Measurements from ENCODE around the gene OR4D2.

Gene OR4D2

DNA sequence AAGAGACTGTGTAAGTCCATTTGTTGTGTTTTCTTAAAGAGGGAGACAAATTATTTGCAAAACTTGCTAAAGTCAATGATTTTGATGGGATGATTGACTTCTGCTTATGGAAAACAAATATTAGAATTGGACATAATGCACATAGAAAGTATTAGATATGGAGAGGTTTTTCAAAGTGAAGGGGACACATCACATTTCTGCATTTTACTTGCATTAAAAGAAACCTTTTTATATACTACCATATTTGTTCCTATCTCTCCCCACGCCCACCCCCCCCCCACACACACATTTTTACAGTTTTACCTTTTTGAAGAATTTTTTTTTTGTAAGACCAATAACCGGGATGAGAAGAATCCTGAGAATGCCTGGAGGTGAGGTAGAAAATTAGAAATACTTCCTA, 8.6 kb upstream of the OR4D2 start (continued):
- TF ChIP-seq, protein P1, sequence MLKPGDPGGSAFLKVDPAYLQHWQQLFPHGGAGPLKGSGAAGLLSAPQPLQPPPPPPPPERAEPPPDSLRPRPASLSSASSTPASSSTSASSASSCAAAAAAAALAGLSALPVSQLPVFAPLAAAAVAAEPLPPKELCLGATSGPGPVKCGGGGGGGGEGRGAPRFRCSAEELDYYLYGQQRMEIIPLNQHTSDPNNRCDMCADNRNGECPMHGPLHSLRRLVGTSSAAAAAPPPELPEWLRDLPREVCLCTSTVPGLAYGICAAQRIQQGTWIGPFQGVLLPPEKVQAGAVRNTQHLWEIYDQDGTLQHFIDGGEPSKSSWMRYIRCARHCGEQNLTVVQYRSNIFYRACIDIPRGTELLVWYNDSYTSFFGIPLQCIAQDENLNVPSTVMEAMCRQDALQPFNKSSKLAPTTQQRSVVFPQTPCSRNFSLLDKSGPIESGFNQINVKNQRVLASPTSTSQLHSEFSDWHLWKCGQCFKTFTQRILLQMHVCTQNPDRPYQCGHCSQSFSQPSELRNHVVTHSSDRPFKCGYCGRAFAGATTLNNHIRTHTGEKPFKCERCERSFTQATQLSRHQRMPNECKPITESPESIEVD (tag by site-specific recombination; IDR thresholded peaks at IDR 0.05), result no peak
- TF ChIP-seq YY1 (tag by site-specific recombination; IDR thresholded peaks at IDR 0.05), result no peak
- TF ChIP-seq ZNF624 (tag by site-specific recombination; IDR thresholded peaks at IDR 0.05), result no peak
- TF ChIP-seq, protein P2, sequence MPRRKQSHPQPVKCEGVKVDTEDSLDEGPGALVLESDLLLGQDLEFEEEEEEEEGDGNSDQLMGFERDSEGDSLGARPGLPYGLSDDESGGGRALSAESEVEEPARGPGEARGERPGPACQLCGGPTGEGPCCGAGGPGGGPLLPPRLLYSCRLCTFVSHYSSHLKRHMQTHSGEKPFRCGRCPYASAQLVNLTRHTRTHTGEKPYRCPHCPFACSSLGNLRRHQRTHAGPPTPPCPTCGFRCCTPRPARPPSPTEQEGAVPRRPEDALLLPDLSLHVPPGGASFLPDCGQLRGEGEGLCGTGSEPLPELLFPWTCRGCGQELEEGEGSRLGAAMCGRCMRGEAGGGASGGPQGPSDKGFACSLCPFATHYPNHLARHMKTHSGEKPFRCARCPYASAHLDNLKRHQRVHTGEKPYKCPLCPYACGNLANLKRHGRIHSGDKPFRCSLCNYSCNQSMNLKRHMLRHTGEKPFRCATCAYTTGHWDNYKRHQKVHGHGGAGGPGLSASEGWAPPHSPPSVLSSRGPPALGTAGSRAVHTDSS (tag by site-specific recombination; IDR thresholded peaks at IDR 0.05), result no peak
- no peak for TF ChIP-seq REPIN1 (tag by site-specific recombination; IDR thresholded peaks at IDR 0.05; ENCODE audit: low read depth)
- TF ChIP-seq ZNF391 (tag by site-specific recombination; IDR thresholded peaks at IDR 0.05; ENCODE audit: borderline replicate concordance, low read depth), result no peak

- Histone ChIP-seq H3K9me3 (ENCODE audit: control insufficient read depth, insufficient read depth, low read depth, low read length) (no peaks in the 10 kb centered on the region; the same call in 1 of the 2 replicates), H3K27ac (ENCODE audit: extremely low read depth, low read depth, low read length) (no peak overlapping the region), H3K4me1 (ENCODE audit: control insufficient read depth, insufficient read depth, low read length) (no peaks in the 10 kb centered on the region), H3K4me3 (ENCODE audit: low read depth, low read length) (no peak overlapping the region), H3K36me3 (ENCODE audit: control insufficient read depth in 2 of 2, insufficient read depth in 1 of 2, low read length in 2 of 2) (no peaks in the 10 kb centered on the region)
- ChIA-PET POLR2A (no interaction called here), CTCF (interaction anchor here (0.6 to 2.1 kb wide), 3 partner anchors 11 to 1342 kb away, joined by 3 to 7 read pairs (median 3); no protein-coding TSS in a partner anchor)
- TF ChIP-seq ZNF10 (tag by site-specific recombination; IDR thresholded peaks at IDR 0.05), result no peak
- TF ChIP-seq, protein P3, sequence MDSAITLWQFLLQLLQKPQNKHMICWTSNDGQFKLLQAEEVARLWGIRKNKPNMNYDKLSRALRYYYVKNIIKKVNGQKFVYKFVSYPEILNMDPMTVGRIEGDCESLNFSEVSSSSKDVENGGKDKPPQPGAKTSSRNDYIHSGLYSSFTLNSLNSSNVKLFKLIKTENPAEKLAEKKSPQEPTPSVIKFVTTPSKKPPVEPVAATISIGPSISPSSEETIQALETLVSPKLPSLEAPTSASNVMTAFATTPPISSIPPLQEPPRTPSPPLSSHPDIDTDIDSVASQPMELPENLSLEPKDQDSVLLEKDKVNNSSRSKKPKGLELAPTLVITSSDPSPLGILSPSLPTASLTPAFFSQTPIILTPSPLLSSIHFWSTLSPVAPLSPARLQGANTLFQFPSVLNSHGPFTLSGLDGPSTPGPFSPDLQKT (IDR thresholded peaks at IDR 0.05; ENCODE audit: borderline replicate concordance, low read depth, low read length), result no peak
- TF ChIP-seq ZNF707 (tag by site-specific recombination; IDR thresholded peaks at IDR 0.05), result no peak
- no peak for TF ChIP-seq ZNF777 (tag by site-specific recombination; IDR thresholded peaks at IDR 0.05; ENCODE audit: borderline replicate concordance)
- no peak for TF ChIP-seq ZXDB (tag by site-specific recombination; IDR thresholded peaks at IDR 0.05)
- no peak for TF ChIP-seq HOXD13 (CRISPR knock-in tag; IDR thresholded peaks at IDR 0.05; ENCODE audit: borderline replicate concordance)
- TF ChIP-seq ZNF626 (tag by site-specific recombination; IDR thresholded peaks at IDR 0.05), result no peak
Measured at GRCh38 chr17:58161566-58161965, 5.2 kb upstream of the OR4D2 start.

DNA sequence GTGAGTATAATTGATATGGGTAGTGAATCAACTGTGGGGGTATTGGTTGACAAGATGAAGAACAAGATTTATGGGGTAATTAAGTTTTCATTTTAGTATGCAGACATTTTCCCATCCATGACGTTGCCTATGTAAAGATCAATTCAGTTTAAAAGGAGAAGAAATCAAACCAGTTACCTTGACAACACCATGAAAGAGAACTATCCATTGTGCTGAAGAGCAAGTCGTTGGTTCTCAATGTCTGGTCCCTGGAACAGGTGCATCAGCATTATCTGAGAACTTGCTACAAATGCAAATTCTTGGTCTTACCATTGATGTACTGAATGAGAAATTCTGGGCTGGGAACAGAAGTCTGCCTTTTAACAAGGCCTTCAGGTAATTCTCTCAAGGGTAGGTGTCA, 801 bp upstream of the OR4D2 start:
- ChIA-PET CTCF (interaction anchor here (1.0 kb wide), 1 partner anchor 10 kb away, joined by 4 read pairs; no protein-coding TSS in a partner anchor), POLR2A (no interaction called here)
- no peaks in the 10 kb centered on the region for H3K36me3 ChIP-seq (ENCODE audit: control insufficient read depth in 2 of 2, insufficient read depth in 1 of 2, low read length in 2 of 2)
- no peak overlapping the region for H3K4me3 ChIP-seq (ENCODE audit: low read depth, low read length)
- TF ChIP-seq ZNF223 (tag by site-specific recombination; IDR thresholded peaks at IDR 0.05), result no peak
- no peak for TF ChIP-seq KLF10 (tag by site-specific recombination; IDR thresholded peaks at IDR 0.05)
- no peak for TF ChIP-seq ZFP41 (tag by site-specific recombination; IDR thresholded peaks at IDR 0.05; ENCODE audit: borderline replicate concordance)
- TF ChIP-seq, protein P4, sequence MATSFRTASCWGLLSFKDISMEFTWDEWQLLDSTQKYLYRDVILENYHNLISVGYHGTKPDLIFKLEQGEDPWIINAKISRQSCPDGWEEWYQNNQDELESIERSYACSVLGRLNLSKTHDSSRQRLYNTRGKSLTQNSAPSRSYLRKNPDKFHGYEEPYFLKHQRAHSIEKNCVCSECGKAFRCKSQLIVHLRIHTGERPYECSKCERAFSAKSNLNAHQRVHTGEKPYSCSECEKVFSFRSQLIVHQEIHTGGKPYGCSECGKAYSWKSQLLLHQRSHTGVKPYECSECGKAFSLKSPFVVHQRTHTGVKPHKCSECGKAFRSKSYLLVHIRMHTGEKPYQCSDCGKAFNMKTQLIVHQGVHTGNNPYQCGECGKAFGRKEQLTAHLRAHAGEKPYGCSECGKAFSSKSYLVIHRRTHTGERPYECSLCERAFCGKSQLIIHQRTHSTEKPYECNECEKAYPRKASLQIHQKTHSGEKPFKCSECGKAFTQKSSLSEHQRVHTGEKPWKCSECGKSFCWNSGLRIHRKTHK (tag by site-specific recombination; IDR thresholded peaks at IDR 0.05), result no peak
- TF ChIP-seq TCF7L2 (IDR thresholded peaks at IDR 0.05; ENCODE audit: borderline replicate concordance, low read depth, low read length), result no peak
- no peak for TF ChIP-seq ZNF521 (tag by site-specific recombination; IDR thresholded peaks at IDR 0.05)
- TF ChIP-seq, protein P5, sequence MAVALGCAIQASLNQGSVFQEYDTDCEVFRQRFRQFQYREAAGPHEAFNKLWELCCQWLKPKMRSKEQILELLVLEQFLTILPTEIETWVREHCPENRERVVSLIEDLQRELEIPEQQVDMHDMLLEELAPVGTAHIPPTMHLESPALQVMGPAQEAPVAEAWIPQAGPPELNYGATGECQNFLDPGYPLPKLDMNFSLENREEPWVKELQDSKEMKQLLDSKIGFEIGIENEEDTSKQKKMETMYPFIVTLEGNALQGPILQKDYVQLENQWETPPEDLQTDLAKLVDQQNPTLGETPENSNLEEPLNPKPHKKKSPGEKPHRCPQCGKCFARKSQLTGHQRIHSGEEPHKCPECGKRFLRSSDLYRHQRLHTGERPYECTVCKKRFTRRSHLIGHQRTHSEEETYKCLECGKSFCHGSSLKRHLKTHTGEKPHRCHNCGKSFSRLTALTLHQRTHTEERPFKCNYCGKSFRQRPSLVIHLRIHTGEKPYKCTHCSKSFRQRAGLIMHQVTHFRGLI (tag by site-specific recombination; IDR thresholded peaks at IDR 0.05), result no peak
- peak; percentile 88 for TF ChIP-seq REST (tag by site-specific recombination; IDR thresholded peaks at IDR 0.05)
- no peak overlapping the region for H3K27ac ChIP-seq (ENCODE audit: extremely low read depth, low read depth, low read length)
- H3K9me3 ChIP-seq (ENCODE audit: control insufficient read depth, insufficient read depth, low read depth, low read length), result no peaks in the 10 kb centered on the region; the same call in 1 of the 2 replicates
- H3K4me1 ChIP-seq (ENCODE audit: control insufficient read depth, insufficient read depth, low read length), result no peaks in the 10 kb centered on the region

Data from HEK293 (cell line).